HG02571 (cell line): ENCODE measurements around the gene JMY.
A peak's percentile ranks its signal among the peaks of the same experiment; 100 is the strongest.
"Not testable (repeated sequence)": the region's sequence is repeated elsewhere in the genome, so short reads cannot be mapped to it uniquely, and the experiment has no call there.

Source experiments
- ATAC-seq: cut with Tn5 transposase; IDR thresholded peaks from one replicate; pipeline ENCODE4 v1.9.1; 2021; ENCODE audit warnings: mild to moderate bottlenecking, moderate library complexity; ENCODE audit not compliant: unreplicated experiment

The JMY gene

GRCh38 chr5:79236970-79237739 is 1.2 kb downstream of the JMY start:
- ATAC-seq = peak; percentile 19

- no peak for ATAC-seq
Observed at GRCh38 chr5:79237740-79238560, 2.0 kb downstream of the JMY start.

GRCh38 chr5:79240561-79240960 is 4.6 kb downstream of the JMY start:
- ATAC-seq = no peak

GRCh38 chr5:79241535-79241979 is 5.6 kb downstream of the JMY start:
- ATAC-seq = no peak

- no peak for ATAC-seq
Observed at GRCh38 chr5:79242242-79243039, 6.5 kb downstream of the JMY start.

- ATAC-seq = no peak
Observed at GRCh38 chr5:79243224-79243623, 7.3 kb downstream of the JMY start.

GRCh38 chr5:79254067-79254466 is 18.1 kb downstream of the JMY start:
- not testable (repeated sequence) for ATAC-seq

- ATAC-seq = peak; percentile 76
Observed at GRCh38 chr5:79255786-79256557, 20.0 kb downstream of the JMY start.

GRCh38 chr5:79256563-79256962 is 20.6 kb downstream of the JMY start:
- no peak for ATAC-seq

- ATAC-seq = no peak
Observed at GRCh38 chr5:79257314-79257713, 21.4 kb downstream of the JMY start.

- no peak for ATAC-seq
Observed at GRCh38 chr5:79258801-79259200, 22.9 kb downstream of the JMY start.

- no peak for ATAC-seq
Observed at GRCh38 chr5:79259383-79259782, 23.5 kb downstream of the JMY start.

- ATAC-seq = no peak
Observed at GRCh38 chr5:79259810-79260209, 23.9 kb downstream of the JMY start.

- ATAC-seq = no peak
Observed at GRCh38 chr5:79261897-79262296, 26.0 kb downstream of the JMY start.

- no peak for ATAC-seq
Observed at GRCh38 chr5:79263290-79263689, 27.4 kb downstream of the JMY start.

GRCh38 chr5:79267180-79267579 is 31.2 kb downstream of the JMY start:
- no peak for ATAC-seq

GRCh38 chr5:79269733-79270166 is 33.8 kb downstream of the JMY start:
- ATAC-seq = no peak

- ATAC-seq = no peak
Observed at GRCh38 chr5:79273341-79273740, 37.4 kb downstream of the JMY start.

GRCh38 chr5:79284846-79285245 is 48.9 kb downstream of the JMY start:
- ATAC-seq = no peak

- no peak for ATAC-seq
Observed at GRCh38 chr5:79285285-79285684, 49.4 kb downstream of the JMY start.
